Keratinocyte (primary cell): ENCODE results near the gene LAMB1. TPM values are rescaled to one million over a fixed set of nuclear protein-coding genes. Genes with fewer than 3 reads are reported as not detected.

Experiments used
- DNase-seq: peaks from one replicate; pipeline ENCODE4 v3.0.0-alpha.2; 2011; ENCODE audit warnings: low read depth, missing footprints, low spot score
- FAIRE-seq: peaks from 2 replicates; lab custom pipeline; 2011; peaks lifted over from hg19 to GRCh38; lab: Jason Lieb, UNC
- H2AFZ ChIP-seq: 2 replicates; pipeline ENCODE4 v1.6.0; 2012; ENCODE audit warnings: low read length, control low read depth, inconsistent platforms; ENCODE audit not compliant: control insufficient read depth
- H3K27ac ChIP-seq: 2 replicates; pipeline ENCODE4 v1.5.1; 2011; ENCODE audit warnings: low read length; ENCODE audit not compliant: control insufficient read depth, insufficient read depth
- H3K27me3 ChIP-seq: 3 replicates; pipeline ENCODE4 v1.6.0; 2011; ENCODE audit warnings: low read length; ENCODE audit not compliant: control insufficient read depth, insufficient read depth; ENCODE audit errors: extremely low read depth
- H3K36me3 ChIP-seq, 2 experiments: 2 replicates in 1 of 2; 3 replicates in 1 of 2; pipeline ENCODE4 v1.5.1; 2011; ENCODE audit warnings: low read length in 2 of 2, mild to moderate bottlenecking in 1 of 2; ENCODE audit not compliant: control insufficient read depth in 2 of 2, insufficient read depth in 2 of 2; ENCODE audit errors: extremely low read depth in 1 of 2
- H3K4me1 ChIP-seq: 3 replicates; pipeline ENCODE4 v1.5.1; 2011; ENCODE audit warnings: low read length; ENCODE audit not compliant: control insufficient read depth, insufficient read depth; ENCODE audit errors: extremely low read depth
- H3K4me2 ChIP-seq: 3 replicates; pipeline ENCODE4 v1.6.0; 2011; ENCODE audit warnings: low read depth, low read length; ENCODE audit not compliant: control insufficient read depth, insufficient read depth; ENCODE audit errors: extremely low read depth
- H3K4me3 ChIP-seq, 3 experiments: fragments of 200-600 bp in 1 of 3; sonication (generic) in 1 of 3; 2 replicates in 2 of 3; 3 replicates in 1 of 3; pipeline ENCODE4 v1.5.1; 2011 to 2016; ENCODE audit warnings: low read length in 3 of 3, mild to moderate bottlenecking in 3 of 3, control low read depth in 2 of 3, inconsistent platforms in 1 of 3, low read depth in 1 of 3, mixed read lengths in 1 of 3, mixed run types in 1 of 3, moderate library complexity in 1 of 3; ENCODE audit not compliant: control insufficient read depth in 2 of 3, insufficient read depth in 2 of 3; ENCODE audit errors: extremely low read depth in 1 of 3
- H3K79me2 ChIP-seq: 2 replicates; pipeline ENCODE4 v1.6.0; 2012; ENCODE audit warnings: low read length; ENCODE audit not compliant: control insufficient read depth, insufficient read depth
- H3K9ac ChIP-seq: 3 replicates; pipeline ENCODE4 v1.6.0; 2011; ENCODE audit warnings: low read length; ENCODE audit not compliant: control insufficient read depth, insufficient read depth; ENCODE audit errors: extremely low read depth
- H3K9me1 ChIP-seq: 3 replicates; pipeline ENCODE4 v1.6.0; 2011; ENCODE audit warnings: low read length; ENCODE audit not compliant: control insufficient read depth, insufficient read depth; ENCODE audit errors: extremely low read depth
- H3K9me3 ChIP-seq: 2 replicates; pipeline ENCODE4 v1.5.1; 2012; ENCODE audit warnings: low read depth, low read length; ENCODE audit not compliant: control insufficient read depth
- H4K20me1 ChIP-seq: 3 replicates; pipeline ENCODE4 v1.6.0; 2011; ENCODE audit warnings: low read length; ENCODE audit not compliant: control insufficient read depth, insufficient read depth; ENCODE audit errors: extremely low read depth
- CTCF ChIP-seq, 3 experiments: IDR thresholded peaks in 1 of 3; conservative IDR thresholded peaks in 1 of 3; optimal IDR thresholded peaks in 1 of 3; 2 replicates in 2 of 3; 3 replicates in 1 of 3; pipeline versions ENCODE3 to v1.5.1; 2011; ENCODE audit warnings: low read length in 3 of 3, mild to moderate bottlenecking in 3 of 3, moderate library complexity in 2 of 3, control low read depth in 1 of 3, inconsistent platforms in 1 of 3; ENCODE audit not compliant: insufficient read depth in 2 of 3; ENCODE audit errors: extremely low read depth in 1 of 3
- EZH2 ChIP-seq: IDR thresholded peaks from one replicate; pipeline ENCODE4 v1.6.1; 2012; ENCODE audit warnings: inconsistent platforms, mild to moderate bottlenecking, low read length, moderate library complexity
- dilution Hi-C: fragments of 300-500 bp; cut with MboI; formaldehyde crosslinking; loops from one replicate; pipeline ENCODE4 v1.7.0; 2020; ENCODE audit warnings: low sequenced_read_pairs; ENCODE audit not compliant: extremely low pct_ligation_motif_present
- polyA plus RNA-seq, 5 experiments: library from polyadenylated mRNA; depleted of rRNA in 3 of 5; stranded (reverse) in 3 of 5; stranded (forward) in 1 of 5; unstranded in 1 of 5; fragments of >200 nt; gene quantifications; 1 replicate in 1 of 5; 2 replicates in 3 of 5; 3 replicates in 1 of 5; pipeline versions ENCODE4 v1.2.1 to v1.2.3, GENCODE V29; 2011 to 2012; ENCODE audit warnings: missing spikeins in 2 of 5, low read depth in 1 of 5, low replicate concordance in 1 of 5

LAMB1 gene
- polyA plus RNA-seq, 1 donor (not counting 4 experiments of a cell fraction or from before 2014, with no cell fraction given) = 97.9 TPM

GRCh38 chr7:107926481-107926880, 76.5 kb downstream of the LAMB1 start:
- FAIRE-seq = no peak

GRCh38 chr7:107924841-107925504, 78.0 kb downstream of the LAMB1 start:
- dilution Hi-C loops = no loop called here
- Histone ChIP-seq H3K36me3 (peaks cover 22 to 30% of the 10 kb centered on the region in 2 experiments), H3K9ac (no peak overlapping the region), H4K20me1 (no peaks in the 10 kb centered on the region), H2AFZ (no peak overlapping the region), H3K9me1 (no peaks in the 10 kb centered on the region), H3K9me3 (no peaks in the 10 kb centered on the region), H3K4me1 (peaks cover 2% of the 10 kb centered on the region), H3K4me3 (no peak overlapping the region), H3K27me3 (no peaks in the 10 kb centered on the region), H3K4me2 (no peak overlapping the region), H3K27ac (no peak overlapping the region), H3K79me2 (no peaks in the 10 kb centered on the region)
- no peak for TF ChIP-seq CTCF (optimal IDR thresholded peaks at IDR 0.05 in 1 of 3, IDR thresholded peaks at IDR 0.05 in 1 of 3, conservative IDR thresholded peaks at IDR 0.05 in 1 of 3; ENCODE audit: extremely low read depth in 1 of 3, insufficient read depth in 2 of 3, low read length in 3 of 3)
- TF ChIP-seq EZH2 = no peak
- DNase-seq (no peak), FAIRE-seq (no peak)

More at GRCh38 chr7:107926481-107926880, 76.5 kb downstream of the LAMB1 start:
- no peak for TF ChIP-seq EZH2
- TF ChIP-seq CTCF (optimal IDR thresholded peaks at IDR 0.05 in 1 of 3, IDR thresholded peaks at IDR 0.05 in 1 of 3, conservative IDR thresholded peaks at IDR 0.05 in 1 of 3; ENCODE audit: extremely low read depth in 1 of 3, insufficient read depth in 2 of 3, low read length in 3 of 3) = no peak
- Histone ChIP-seq H3K4me1 (peaks cover 2% of the 10 kb centered on the region), H3K4me3 (no peak overlapping the region), H3K9ac (no peak overlapping the region), H3K79me2 (no peaks in the 10 kb centered on the region), H3K9me1 (no peaks in the 10 kb centered on the region), H3K27ac (no peak overlapping the region), H4K20me1 (no peaks in the 10 kb centered on the region), H3K27me3 (no peaks in the 10 kb centered on the region), H3K36me3 (peaks cover 24 to 27% of the 10 kb centered on the region in 2 experiments), H3K4me2 (no peak overlapping the region), H2AFZ (no peak overlapping the region), H3K9me3 (no peaks in the 10 kb centered on the region)
- dilution Hi-C loops = no loop called here
- no peak for DNase-seq
